Measurements from ENCODE around the gene PTCH2. TPM values are rescaled to one million over a fixed set of nuclear protein-coding genes. Genes with fewer than 3 reads are reported as not detected.

The PTCH2 gene
- total and polyA plus RNA-seq, 2 of the 13 experiments (the other 11 are each of a cell fraction or from before 2014, with no cell fraction given): 0.60 to 1.5 TPM

DNA sequence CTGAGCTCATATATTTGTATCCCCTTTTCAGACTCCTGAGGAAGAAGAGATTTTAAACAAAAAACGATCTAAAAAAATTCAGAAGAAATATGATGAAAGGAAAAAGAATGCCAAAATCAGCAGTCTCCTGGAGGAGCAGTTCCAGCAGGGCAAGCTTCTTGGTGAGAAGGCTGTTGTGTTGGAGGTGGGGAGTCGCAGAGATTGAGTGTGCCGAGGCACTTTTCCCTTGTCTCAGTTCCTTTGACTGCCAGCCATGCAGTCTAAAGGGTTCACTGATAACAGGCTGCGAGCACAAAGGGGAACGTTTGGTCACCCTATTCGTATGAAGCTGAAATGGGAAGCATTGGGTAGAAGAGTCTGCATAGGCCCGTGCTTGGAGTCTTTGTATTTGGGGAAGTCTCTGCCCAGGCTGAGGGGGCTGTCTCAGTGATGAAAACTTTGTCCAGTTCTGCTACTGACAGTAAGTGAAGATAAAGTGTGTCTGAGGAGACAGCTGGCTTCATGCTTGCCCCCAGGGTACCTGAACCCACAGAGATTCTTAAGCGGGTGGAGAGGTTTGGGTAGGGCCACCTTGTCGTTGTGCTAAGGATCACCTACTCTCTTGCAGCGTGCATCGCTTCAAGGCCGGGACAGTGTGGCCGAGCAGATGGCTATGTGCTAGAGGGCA is 65.0 kb downstream of the PTCH2 start (continued):
- no peak for TF ChIP-seq ZBTB39 (CRISPR knock-in tag; IDR thresholded peaks at IDR 0.05)
- TF ChIP-seq, protein P1, sequence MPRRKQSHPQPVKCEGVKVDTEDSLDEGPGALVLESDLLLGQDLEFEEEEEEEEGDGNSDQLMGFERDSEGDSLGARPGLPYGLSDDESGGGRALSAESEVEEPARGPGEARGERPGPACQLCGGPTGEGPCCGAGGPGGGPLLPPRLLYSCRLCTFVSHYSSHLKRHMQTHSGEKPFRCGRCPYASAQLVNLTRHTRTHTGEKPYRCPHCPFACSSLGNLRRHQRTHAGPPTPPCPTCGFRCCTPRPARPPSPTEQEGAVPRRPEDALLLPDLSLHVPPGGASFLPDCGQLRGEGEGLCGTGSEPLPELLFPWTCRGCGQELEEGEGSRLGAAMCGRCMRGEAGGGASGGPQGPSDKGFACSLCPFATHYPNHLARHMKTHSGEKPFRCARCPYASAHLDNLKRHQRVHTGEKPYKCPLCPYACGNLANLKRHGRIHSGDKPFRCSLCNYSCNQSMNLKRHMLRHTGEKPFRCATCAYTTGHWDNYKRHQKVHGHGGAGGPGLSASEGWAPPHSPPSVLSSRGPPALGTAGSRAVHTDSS (CRISPR knock-in tag; conservative IDR thresholded peaks at IDR 0.05): no peak
- TF ChIP-seq, protein P2, sequence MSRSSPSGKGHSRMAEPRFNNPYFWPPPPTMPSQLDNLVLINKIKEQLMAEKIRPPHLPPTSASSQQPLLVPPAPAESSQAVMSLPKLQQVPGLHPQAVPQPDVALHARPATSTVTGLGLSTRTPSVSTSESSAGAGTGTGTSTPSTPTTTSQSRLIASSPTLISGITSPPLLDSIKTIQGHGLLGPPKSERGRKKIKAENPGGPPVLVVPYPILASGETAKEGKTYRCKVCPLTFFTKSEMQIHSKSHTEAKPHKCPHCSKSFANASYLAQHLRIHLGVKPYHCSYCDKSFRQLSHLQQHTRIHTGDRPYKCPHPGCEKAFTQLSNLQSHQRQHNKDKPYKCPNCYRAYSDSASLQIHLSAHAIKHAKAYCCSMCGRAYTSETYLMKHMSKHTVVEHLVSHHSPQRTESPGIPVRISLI (CRISPR knock-in tag; IDR thresholded peaks at IDR 0.05; ENCODE audit: borderline replicate concordance): no peak
- TF ChIP-seq ZNF205 (CRISPR knock-in tag; IDR thresholded peaks at IDR 0.05): no peak
- TF ChIP-seq ZBTB7B (CRISPR knock-in tag; IDR thresholded peaks at IDR 0.05): no peak
- TF ChIP-seq REL (CRISPR knock-in tag; conservative IDR thresholded peaks at IDR 0.05): no peak
- no peak for TF ChIP-seq SMYD3 (CRISPR knock-in tag; IDR thresholded peaks at IDR 0.05)
- TF ChIP-seq EEA1 (CRISPR knock-in tag; IDR thresholded peaks at IDR 0.05; ENCODE audit: borderline replicate concordance): no peak
- no peak for TF ChIP-seq SETDB1 (CRISPR knock-in tag; IDR thresholded peaks at IDR 0.05; ENCODE audit: borderline replicate concordance)
- TF ChIP-seq SSRP1 (CRISPR knock-in tag; IDR thresholded peaks at IDR 0.05): 0 out of 2 replicates have a peak, but pooled peaks have one; percentile 48
- TF ChIP-seq ETV5 (CRISPR knock-in tag; IDR thresholded peaks at IDR 0.05; ENCODE audit: borderline replicate concordance): no peak
- no peak for TF ChIP-seq TBX3 (IDR thresholded peaks at IDR 0.05; ENCODE audit: borderline replicate concordance)
- no peak for TF ChIP-seq ADNP (CRISPR knock-in tag; IDR thresholded peaks at IDR 0.05)
- no peak for TF ChIP-seq BHLHE40 (IDR thresholded peaks at IDR 0.05; ENCODE audit: low read length)
- no peak for TF ChIP-seq CC2D1A (CRISPR knock-in tag; IDR thresholded peaks at IDR 0.05)
- 0 out of 2 replicates have a peak, but pooled peaks have one; percentile 19 for TF ChIP-seq POLR2G (IDR thresholded peaks at IDR 0.05; ENCODE audit: low read depth, low read length)
- TF ChIP-seq STAG1 (CRISPR knock-in tag; IDR thresholded peaks at IDR 0.05): no peak
- TF ChIP-seq PHF5A (CRISPR knock-in tag; IDR thresholded peaks at IDR 0.05; ENCODE audit: low read depth, unreplicated experiment): no peak
- TF ChIP-seq NFKB2 (CRISPR knock-in tag; IDR thresholded peaks at IDR 0.05; ENCODE audit: borderline replicate concordance): no peak

Measured in HepG2 (cell line).